HEK293T (cell line): Measurements from ENCODE around the gene ATG3.
"Not testable (repeated sequence)": the region's sequence is repeated elsewhere in the genome, so short reads cannot be mapped to it uniquely, and the experiment has no call there.

Experiments
- CTCF ChIA-PET: fragments of 350-600 bp; formaldehyde crosslinking; extraction: SDS; loops from one replicate; lab custom pipeline; 2021; ENCODE audit warnings: antibody characterized with exemption, inconsistent platforms; lab: Yijun Ruan, JAX
- POLR2A ChIA-PET: fragments of 350-600 bp; formaldehyde crosslinking; extraction: SDS; loops from one replicate; lab custom pipeline; 2020; ENCODE audit warnings: antibody characterized with exemption, inconsistent platforms; lab: Yijun Ruan, JAX
- DNase-seq: peaks from one replicate; pipeline ENCODE4 v3.0.0; 2012; ENCODE audit warnings: mixed read lengths; ENCODE audit errors: extremely low spot score
- ARNT ChIP-seq: fragments of 450-650 bp; IDR thresholded peaks from 2 replicates; pipeline ENCODE4 v1.6.1; 2017; ENCODE audit warnings: mild to moderate bottlenecking
- BHLHE40 ChIP-seq: fragments of 450-650 bp; IDR thresholded peaks from 2 replicates; pipeline ENCODE4 v1.6.1; 2016; ENCODE audit warnings: mild to moderate bottlenecking, moderate library complexity, borderline replicate concordance
- CTBP1 ChIP-seq: fragments of 450-650 bp; IDR thresholded peaks from 2 replicates; pipeline ENCODE4 v1.6.1; 2016; ENCODE audit warnings: borderline replicate concordance
- ELF4 ChIP-seq: fragments of 450-650 bp; IDR thresholded peaks from 2 replicates; pipeline ENCODE4 v1.6.1; 2017; ENCODE audit warnings: antibody characterized with exemption
- FOXA1 ChIP-seq: fragments of 450-650 bp; IDR thresholded peaks from 2 replicates; pipeline ENCODE4 v1.6.1; 2016; ENCODE audit warnings: mild to moderate bottlenecking
- FOXK2 ChIP-seq: fragments of 450-650 bp; IDR thresholded peaks from 2 replicates; pipeline ENCODE4 v1.6.1; 2016; ENCODE audit warnings: mild to moderate bottlenecking
- FOXM1 ChIP-seq: fragments of 450-650 bp; IDR thresholded peaks from 2 replicates; pipeline ENCODE4 v1.6.1; 2017; ENCODE audit warnings: mild to moderate bottlenecking, borderline replicate concordance
- HDGF ChIP-seq: fragments of 450-650 bp; IDR thresholded peaks from 2 replicates; pipeline ENCODE4 v1.6.1; 2017; ENCODE audit warnings: antibody characterized with exemption, borderline replicate concordance
- L3MBTL2 ChIP-seq: fragments of 450-650 bp; conservative IDR thresholded peaks from 2 replicates; pipeline ENCODE4 v1.6.1; 2016; ENCODE audit warnings: mild to moderate bottlenecking
- LEF1 ChIP-seq: fragments of 450-650 bp; IDR thresholded peaks from 2 replicates; pipeline ENCODE4 v1.6.1; 2017; ENCODE audit warnings: mild to moderate bottlenecking, borderline replicate concordance
- NFRKB ChIP-seq: fragments of 450-650 bp; IDR thresholded peaks from 2 replicates; pipeline ENCODE4 v1.6.1; 2016; ENCODE audit warnings: mild to moderate bottlenecking, moderate library complexity
- PKNOX1 ChIP-seq: fragments of 450-650 bp; IDR thresholded peaks from 2 replicates; pipeline ENCODE4 v1.6.1; 2016
- SP1 ChIP-seq: fragments of 450-650 bp; IDR thresholded peaks from 2 replicates; pipeline ENCODE4 v1.6.1; 2017
- SUZ12 ChIP-seq: fragments of 450-650 bp; IDR thresholded peaks from 2 replicates; pipeline ENCODE4 v1.6.1; 2016; ENCODE audit warnings: mild to moderate bottlenecking
- TARDBP ChIP-seq: fragments of 450-650 bp; IDR thresholded peaks from 2 replicates; pipeline ENCODE4 v1.6.1; 2016
- ZNF384 ChIP-seq: fragments of 450-650 bp; IDR thresholded peaks from 2 replicates; pipeline ENCODE4 v1.6.1; 2016

Gene ATG3

GRCh38 chr3:112530573-112530972 lies 31.2 kb downstream of the ATG3 start:
- CTCF ChIA-PET, result interaction anchor here (0.7 to 1.0 kb wide), 4 partner anchors 204 to 392 kb away, joined by 3 to 4 read pairs (median 3); no protein-coding TSS in a partner anchor
- POLR2A ChIA-PET, result interaction anchor here (1.0 kb wide), 1 partner anchor 31 kb away, joined by 3 read pairs; the partner anchor contains the start of genes ATG3 and SLC35A5
- DNase-seq, result no peak
- TF ChIP-seq LEF1, result no peak
- TF ChIP-seq ELF4, result no peak
- no peak for TF ChIP-seq TARDBP
- TF ChIP-seq CTBP1, result no peak
- TF ChIP-seq BHLHE40, result no peak
- no peak for TF ChIP-seq L3MBTL2
- no peak for TF ChIP-seq SUZ12
- TF ChIP-seq NFRKB, result no peak
- no peak for TF ChIP-seq FOXA1

- DNase-seq, CTCF ChIA-PET, POLR2A ChIA-PET: not testable (repeated sequence)
These were observed 37.6 kb downstream of the ATG3 start for GRCh38 chr3:112524127-112524526.

GRCh38 chr3:112519424-112520001 lies 42.2 kb downstream of the ATG3 start:
- POLR2A ChIA-PET, result no interaction called here
- peak; percentile 46 for DNase-seq
- TF ChIP-seq HDGF (no peak), ARNT (no peak), TARDBP (no peak), FOXA1 (no peak), FOXK2 (no peak), PKNOX1 (no peak), CTBP1 (no peak), ELF4 (no peak), BHLHE40 (no peak), SUZ12 (no peak), LEF1 (no peak)
- CTCF ChIA-PET, result interaction anchor here (1.1 kb wide), 1 partner anchor 226 kb away, joined by 4 read pairs; the partner anchor contains the start of gene SLC9C1

- CTCF ChIA-PET, POLR2A ChIA-PET: not testable (repeated sequence)
These were observed 42.8 kb downstream of the ATG3 start for GRCh38 chr3:112518970-112519369.

GRCh38 chr3:112514527-112515128 lies 47.1 kb downstream of the ATG3 start:
- POLR2A ChIA-PET, result no interaction called here

More at GRCh38 chr3:112518970-112519369, 42.8 kb downstream of the ATG3 start:
- not testable (repeated sequence) for DNase-seq

GRCh38 chr3:112512320-112512719 lies 49.4 kb downstream of the ATG3 start:
- POLR2A ChIA-PET, result no interaction called here
- TF ChIP-seq NFRKB (no peak), FOXK2 (no peak), SUZ12 (no peak), ARNT (no peak), LEF1 (no peak), TARDBP (no peak), PKNOX1 (no peak), HDGF (no peak), FOXM1 (no peak), BHLHE40 (no peak), ZNF384 (no peak), SP1 (no peak), L3MBTL2 (no peak), ELF4 (no peak), FOXA1 (no peak), CTBP1 (no peak)
- no peak for DNase-seq
- CTCF ChIA-PET, result no interaction called here

More at GRCh38 chr3:112514527-112515128, 47.1 kb downstream of the ATG3 start:
- no peak for TF ChIP-seq LEF1
- TF ChIP-seq SUZ12, result no peak
- no peak for TF ChIP-seq BHLHE40
- no peak for TF ChIP-seq NFRKB
- no peak for TF ChIP-seq PKNOX1
- DNase-seq, result no peak
- CTCF ChIA-PET, result no interaction called here

- CTCF ChIA-PET, result no interaction called here
- DNase-seq, result no peak
- POLR2A ChIA-PET, result no interaction called here
- no peak for TF ChIP-seq L3MBTL2
- no peak for TF ChIP-seq SP1
- no peak for TF ChIP-seq LEF1
- no peak for TF ChIP-seq FOXM1
- TF ChIP-seq FOXK2, result no peak
- TF ChIP-seq HDGF, result no peak
- no peak for TF ChIP-seq BHLHE40
- TF ChIP-seq ZNF384, result no peak
- no peak for TF ChIP-seq NFRKB
- TF ChIP-seq ARNT, result no peak
- no peak for TF ChIP-seq FOXA1
- no peak for TF ChIP-seq ELF4
- no peak for TF ChIP-seq PKNOX1
- TF ChIP-seq TARDBP, result no peak
These were observed 52.9 kb downstream of the ATG3 start for GRCh38 chr3:112508860-112509259.
